Gastrocnemius medialis (tissue), 4 donors: ENCODE results near the gene TIGD3.

Experiments used
- CTCF ChIP-seq, 5 experiments: fragments of 450-650 bp in 3 of 5; fragments of 200-600 bp in 2 of 5; sonication (generic) in 2 of 5; IDR thresholded peaks in 4 of 5; conservative IDR thresholded peaks in 1 of 5; 1 replicate in 4 of 5; 2 replicates in 1 of 5; pipeline ENCODE4 v1.5.1; 2016 to 2019; ENCODE audit warnings: antibody characterized with exemption in 5 of 5, mild to moderate bottlenecking in 3 of 5, moderate library complexity in 3 of 5
- POLR2A ChIP-seq, 2 donors: fragments of 450-650 bp; IDR thresholded peaks; one replicate each; pipeline ENCODE4 v1.6.1; 2017; ENCODE audit warnings: antibody characterized with exemption in 2 of 2, mild to moderate bottlenecking in 2 of 2, moderate library complexity in 2 of 2

DNA sequence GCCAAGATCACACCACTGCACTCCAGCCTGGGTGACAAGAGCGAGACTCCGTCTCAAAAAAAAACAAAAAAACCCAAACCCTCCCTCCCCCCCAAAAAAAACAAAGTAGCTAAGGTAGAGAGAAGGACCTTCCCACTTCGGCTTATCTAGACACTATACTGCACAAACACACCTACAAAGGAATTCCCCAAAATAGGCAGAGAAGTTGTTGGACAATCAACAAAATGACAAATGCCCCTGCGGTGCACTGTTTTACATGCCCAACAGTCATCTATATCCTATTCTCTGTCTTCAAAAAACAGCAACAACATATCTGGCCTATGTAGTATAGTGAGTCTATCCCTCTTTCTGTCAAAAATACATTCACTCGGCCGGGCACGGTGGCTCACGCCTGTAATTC, 27.5 kb upstream of the TIGD3 start:
- TF ChIP-seq CTCF (IDR thresholded peaks at IDR 0.05 in 4 of 5, conservative IDR thresholded peaks at IDR 0.05 in 1 of 5) (no peak), POLR2A (IDR thresholded peaks at IDR 0.05) (no peak)
